Frontal cortex (tissue), 4 donors: ENCODE data around the gene IFI30. TPM values are rescaled to one million over a fixed set of nuclear protein-coding genes. Genes with fewer than 3 reads are reported as not detected.
"Not testable (repeated sequence)": the region's sequence is repeated elsewhere in the genome, so short reads cannot be mapped to it uniquely, and the experiment has no call there.

ENCODE experiments used
- DNase-seq, 2 donors: peaks; one replicate each; pipeline ENCODE4 v3.0.0; 2012; ENCODE audit warnings: low spot score in 2 of 2
- FAIRE-seq: peaks from 2 replicates; lab custom pipeline; 2012; peaks lifted over from hg19 to GRCh38; lab: Jason Lieb, UNC
- total RNA-seq: library from RNA; depleted of rRNA; stranded (reverse); fragments of >200 nt; gene quantifications from one replicate; pipeline ENCODE4 v1.2.3, GENCODE V29; 2014
- donor health status: control.
- donor health status: control.
- donor health status: control.

The IFI30 gene
- total RNA-seq, 1 donor from 2014 or later, result 0.41 TPM

DNA sequence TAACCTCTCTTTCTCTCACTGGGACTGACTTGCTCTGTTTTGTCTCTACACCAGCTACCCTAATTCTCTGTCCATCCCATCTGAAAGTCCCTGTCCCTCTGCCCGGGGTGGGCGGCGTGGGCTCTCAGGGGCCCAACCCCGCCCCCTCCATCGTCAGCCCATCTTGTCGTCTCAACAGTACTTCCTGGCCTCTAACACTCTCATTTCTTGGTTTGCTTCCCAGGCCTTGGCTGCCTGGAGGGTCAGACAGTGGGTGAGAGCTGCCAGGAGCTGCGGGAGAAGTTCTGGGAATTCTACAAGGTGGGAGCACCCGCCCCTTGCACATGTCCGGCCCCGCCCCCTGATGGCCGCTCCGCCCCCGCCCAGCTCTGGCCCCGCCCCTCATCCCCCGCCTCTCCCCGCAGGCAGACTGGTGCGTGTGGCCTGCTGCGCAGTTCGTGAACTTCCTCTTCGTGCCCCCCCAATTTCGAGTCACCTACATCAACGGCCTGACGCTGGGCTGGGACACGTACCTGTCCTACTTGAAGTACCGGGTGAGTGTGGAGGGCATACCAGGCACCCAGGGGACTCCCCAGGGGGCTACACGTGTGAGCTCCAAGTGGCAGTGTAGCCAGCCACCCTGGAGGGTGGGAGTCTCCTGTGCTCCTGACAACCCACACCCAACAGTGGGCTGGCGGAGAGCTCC is 21.1 kb downstream of the IFI30 start:
- DNase-seq (no peak), FAIRE-seq (no peak)

DNA sequence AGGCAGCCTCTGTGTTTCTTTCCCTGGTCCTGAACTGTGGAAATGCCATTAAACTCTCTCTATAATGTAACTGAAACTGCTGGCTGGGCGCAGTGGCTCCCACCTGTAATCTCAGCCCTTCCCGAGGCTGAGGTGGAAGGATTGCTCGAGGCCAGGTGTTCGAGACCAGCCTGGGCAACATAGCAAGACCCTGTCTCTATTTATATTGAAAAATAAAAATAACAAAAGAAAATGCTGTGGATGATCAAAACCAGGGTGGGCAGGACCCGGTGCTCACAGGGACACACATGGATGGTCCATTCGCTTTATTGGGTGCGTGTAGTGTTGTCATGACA is 22.9 kb downstream of the IFI30 start:
- FAIRE-seq (no peak), DNase-seq (no peak)

DNA sequence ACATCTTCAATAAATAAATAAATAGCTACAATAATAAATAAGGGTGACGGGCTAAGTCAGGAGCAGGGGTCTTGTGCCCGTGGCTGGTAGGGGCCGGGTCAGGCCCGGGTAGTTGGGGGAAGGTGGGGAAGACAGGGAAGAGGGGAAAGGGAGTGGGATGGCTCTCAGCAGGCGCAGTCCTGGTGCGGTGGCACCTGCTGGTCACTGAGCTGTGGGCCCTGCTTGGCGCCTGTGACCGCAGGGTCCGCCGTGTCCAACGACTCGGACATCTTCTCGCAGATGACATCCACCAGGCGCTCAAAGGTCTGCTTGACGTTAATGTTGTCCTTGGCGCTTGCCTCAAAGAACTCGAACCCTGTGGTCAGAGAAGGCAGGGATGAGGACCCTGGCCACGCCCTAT is 23.7 kb downstream of the IFI30 start:
- DNase-seq (no peak), FAIRE-seq (no peak)

DNA sequence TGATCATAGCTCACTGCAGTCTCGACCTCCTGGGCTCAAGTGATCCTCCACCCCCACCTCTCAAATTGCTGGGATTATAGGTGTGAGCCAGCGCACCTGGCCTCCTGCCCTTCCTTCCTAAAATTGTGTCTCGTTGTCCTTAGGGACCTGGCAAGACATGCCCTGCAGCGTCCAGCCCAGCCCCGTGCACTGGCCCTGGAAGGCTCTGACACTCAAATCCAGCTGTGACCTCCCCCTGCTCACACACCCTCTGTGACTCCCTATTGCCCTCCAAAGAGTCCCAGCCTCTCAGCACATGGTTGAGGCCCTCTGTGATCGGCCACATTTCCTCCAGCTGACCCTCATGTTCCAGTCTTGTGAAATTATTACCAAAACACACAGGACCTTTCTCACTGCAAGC is 24.3 kb downstream of the IFI30 start:
- DNase-seq, result no peak
- FAIRE-seq, result no peak

DNA sequence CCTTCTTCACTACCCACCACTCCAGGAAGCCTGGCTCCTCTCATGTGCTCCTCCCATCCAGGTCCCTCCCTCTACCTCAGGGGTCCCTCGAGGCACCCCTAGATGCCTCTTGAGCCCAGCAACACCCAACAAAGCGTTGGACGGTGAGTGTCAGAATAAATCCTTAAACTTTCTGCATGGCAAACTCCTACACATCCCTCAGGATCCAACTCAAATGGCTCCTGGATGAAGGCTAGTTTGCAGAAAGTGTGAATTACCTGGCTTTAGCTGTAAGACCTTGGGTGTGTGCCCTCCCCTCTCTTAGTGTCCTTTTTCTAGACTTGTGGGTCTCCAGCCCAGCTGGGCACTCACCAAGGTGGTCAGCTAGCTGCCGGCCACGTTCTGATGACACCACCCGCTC is 24.8 kb downstream of the IFI30 start:
- FAIRE-seq (no peak), DNase-seq (no peak)

DNA sequence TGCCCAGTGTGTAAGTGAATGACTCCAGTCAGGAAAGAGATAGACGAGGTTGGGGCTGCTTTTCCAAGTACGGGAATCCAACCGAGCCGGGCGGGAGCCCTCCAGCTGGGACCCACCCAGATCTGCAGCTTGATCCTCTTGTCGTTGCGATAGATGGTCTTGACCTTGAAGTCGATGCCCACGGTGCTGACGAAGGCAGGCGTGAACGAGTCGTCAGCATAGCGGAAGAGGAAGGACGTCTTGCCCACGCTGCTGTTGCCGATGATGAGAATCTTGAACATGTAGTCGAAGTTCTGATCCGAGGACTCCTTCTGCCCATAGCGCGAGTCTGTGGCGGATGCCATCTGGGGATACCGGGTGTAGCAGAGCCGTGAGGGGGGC is 28.8 kb downstream of the IFI30 start:
- no peak for DNase-seq

DNA sequence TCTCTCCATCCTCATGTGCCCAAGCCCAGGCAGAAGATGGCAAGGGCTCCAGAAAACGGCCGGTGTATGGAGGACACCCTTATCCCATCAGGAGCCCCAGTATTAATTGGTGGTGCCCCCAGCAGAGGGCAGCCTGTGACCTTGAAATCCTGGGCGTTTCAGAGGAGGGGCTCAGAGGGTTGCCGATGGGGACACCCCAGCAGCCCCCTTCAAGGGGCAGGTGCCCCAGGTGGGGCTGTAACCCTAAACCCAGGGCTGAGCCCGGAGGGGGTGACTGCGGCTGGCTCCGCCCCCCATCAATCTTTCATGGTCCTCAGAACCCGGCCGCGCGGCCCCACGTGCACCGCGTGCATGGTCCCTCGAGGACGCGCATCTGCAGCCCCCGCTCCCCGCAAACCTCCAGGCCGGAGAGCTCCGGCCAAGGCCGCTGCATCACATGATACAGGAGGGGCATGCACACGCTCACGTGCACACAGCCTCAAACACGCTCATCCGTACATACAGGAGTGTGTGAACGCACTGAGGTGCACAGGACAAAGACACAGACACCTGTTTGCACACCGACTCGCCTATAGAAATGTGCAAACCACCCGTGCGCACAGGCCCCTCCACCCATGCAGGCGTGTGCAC is 29.3 kb downstream of the IFI30 start:
- DNase-seq (peak in 1 of 2 donors; percentile 40), FAIRE-seq (no peak)

More for the DNA sequence above, 28.8 kb downstream of the IFI30 start:
- no peak for FAIRE-seq

DNA sequence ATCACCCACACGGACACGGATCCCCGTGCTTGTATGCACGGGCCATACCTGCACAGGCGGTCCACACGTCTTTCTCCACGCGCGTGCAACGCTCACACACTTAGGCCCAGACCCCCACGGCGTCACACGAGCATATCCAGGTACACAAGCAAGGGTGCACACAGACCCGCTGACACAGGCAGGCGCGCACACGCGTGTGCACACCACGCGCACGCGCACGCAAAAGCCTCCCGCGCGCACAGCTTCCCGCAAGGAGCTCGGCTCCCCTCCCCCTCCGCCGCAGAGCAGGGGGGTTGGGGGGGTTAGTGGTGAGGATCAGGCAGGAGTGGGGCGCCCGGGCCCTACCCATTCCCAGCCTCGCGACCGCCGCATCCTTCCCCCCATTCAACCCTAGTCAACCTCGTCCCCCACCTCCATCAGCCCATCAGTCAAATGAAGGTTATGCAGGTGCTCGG is 29.8 kb downstream of the IFI30 start:
- FAIRE-seq (no peak), DNase-seq (peak in 1 of 2 donors; percentile 52)

DNA sequence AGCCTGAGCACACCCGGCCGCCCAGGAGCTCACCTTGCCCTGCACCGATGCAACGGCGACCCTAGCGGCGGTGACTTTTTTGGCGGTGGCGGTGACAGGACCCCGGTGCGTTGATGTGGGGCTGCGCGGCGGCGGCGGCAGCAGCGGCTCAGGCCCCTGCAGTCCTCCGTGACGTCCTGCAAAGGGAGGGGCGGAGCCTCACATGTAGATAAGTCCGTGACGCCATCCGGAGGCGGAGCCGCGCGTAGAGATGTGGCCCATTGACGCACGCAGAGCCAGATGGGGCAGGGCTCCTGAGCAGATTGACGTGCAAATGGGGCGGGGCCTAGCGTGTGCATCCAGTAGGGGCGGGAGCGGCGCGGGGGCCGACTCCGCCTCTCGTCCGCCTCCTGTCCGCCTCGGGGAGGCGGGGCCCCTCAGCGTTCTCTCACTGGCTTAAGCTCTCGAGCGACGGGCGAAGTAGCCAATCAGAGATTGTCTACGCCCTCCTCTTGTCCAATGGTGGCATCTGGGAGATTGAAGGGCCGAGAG is 30.3 kb downstream of the IFI30 start, which contains the start of gene RAB3A:
RAB3A (minus strand) TSS at position 180 of the 531 bp plus-strand sequence. CDS start 1,302 bp downstream, outside the sequence.
- FAIRE-seq (peak; percentile 98), DNase-seq (peak; percentile 98)

DNA sequence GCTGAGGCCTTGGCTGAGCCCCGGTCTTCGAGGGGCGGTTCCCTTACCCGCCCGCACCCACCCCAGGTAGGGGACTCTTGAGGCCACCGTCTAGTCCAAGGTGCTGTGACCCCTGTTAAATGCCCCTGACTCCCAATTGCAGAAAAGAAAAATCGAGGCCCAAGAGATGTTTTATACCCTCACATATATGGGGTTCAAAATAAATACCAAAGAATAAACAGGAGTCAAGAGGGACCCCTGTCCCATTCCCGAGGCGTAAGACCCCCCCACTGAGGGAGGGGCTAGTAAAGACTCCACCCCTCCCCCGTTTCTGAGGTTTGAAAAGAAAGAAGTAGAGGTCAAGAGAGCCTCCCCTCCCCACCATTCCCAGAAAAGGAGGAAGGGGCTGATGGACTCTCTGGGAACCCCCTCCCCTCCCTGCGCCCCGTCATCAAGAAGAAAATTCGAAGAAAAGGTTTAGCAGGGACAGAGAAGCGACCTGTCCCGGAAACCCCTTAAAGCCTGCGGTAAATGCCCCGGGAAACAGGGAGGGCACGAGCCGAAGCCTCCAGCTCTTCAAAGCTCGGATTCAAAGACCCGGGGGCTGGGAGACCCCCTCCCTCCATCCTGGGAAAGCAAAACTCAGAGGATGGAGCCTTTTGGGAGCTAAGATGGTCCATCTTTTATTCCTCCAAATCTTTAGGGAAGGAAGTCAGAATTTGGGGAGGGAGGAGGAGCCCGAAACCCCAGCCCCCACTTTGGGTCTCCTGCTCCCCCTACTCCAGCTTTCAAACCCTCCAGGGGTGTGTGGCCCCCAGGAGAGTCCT is 31.0 kb downstream of the IFI30 start:
- DNase-seq (no peak), FAIRE-seq (no peak)

DNA sequence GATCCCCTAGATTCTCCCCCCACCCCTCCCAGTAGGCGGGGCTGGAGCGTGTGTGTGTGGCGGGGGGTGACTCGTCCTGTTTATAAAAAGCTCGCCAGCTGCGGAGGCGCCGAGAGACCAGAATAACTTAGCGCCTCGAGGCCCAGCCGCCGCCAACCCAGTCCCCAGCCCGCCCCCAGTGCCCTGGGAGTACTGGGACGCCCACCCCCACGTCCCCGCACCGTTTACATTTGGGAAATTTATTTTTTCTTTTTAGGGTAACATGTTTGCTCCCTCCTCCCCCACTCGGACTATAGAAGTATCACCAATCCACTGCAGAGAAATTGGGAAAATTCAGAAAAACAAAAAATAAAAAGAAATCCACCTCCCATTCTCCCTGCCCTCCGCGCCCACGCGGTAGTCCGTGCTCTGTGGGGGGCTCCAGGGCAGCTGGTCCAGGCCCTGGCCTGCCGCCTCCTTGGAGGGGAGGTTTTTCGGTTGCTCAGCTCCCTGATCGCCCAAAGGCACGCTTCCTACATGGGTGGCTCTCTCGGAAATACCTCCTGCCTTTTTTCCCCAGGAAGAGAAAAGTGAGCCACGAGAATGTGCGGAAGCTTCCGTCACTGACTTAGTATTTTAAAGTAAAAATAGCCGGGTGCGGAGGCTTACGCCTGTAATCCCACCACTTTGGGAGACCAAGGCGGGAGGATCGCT is 31.7 kb downstream of the IFI30 start:
- DNase-seq (peak; percentile 75 to 76), FAIRE-seq (no peak)

DNA sequence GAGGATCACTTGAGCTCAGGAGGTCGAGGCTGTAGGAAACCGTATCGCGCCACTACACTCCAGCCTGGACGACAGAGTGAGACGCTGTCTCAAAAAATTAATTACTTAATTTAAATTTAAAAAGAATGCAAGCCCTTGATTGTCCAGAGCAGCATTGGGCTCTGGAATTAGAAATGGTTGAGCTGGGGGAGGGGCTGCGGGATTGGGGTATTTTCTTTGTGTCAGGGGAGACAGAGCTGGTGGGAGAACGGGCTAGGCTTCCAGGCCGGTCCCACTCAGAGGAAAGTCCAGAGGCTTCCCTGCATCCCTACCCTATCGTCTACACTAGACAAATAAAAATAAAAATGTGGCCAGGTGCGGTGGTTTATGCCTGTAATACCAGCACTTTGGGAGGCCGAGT is 32.4 kb downstream of the IFI30 start:
- no peak for FAIRE-seq

DNA sequence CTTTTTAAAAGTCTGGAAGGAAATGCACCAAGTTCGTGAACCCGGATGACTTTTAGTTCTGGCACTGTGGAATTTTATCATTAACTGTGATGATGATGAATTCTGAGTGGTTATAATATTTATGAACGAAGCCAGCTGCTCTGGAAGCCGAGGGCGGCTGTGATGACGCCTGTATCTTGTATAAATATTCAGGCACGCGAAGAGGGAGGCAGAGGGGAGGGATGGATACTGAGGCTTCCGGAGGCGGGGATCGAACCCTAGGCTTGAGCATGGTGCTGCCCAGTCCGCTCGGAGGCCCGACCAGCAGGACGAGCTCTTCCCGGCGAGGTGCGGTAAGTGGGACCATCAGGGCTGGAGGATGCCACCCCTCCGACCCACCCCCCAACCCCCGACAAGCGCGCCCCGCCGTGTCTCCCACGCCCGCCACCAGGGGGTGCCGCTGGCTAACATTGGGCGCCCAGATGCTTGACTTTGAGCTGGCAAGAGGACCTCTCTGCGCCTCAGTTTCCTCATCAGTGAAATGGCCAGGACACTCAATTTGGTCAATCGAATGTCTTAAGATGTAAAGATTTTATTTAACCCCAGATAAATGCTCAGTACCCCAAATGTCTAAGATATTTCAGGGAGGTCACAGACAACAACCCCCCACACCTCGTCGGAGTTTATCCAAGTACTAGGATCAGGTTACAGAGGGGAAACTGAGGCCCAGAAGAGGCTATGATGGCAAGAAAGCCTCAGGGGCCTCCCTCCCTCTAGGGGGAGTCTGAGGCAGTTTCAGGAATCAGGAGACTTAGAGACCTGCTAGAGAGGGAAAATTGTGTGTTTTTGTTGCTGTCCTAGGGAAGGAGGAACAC is 34.7 kb downstream of the IFI30 start:
- no peak for FAIRE-seq
- no peak for DNase-seq

More for the DNA sequence above, 32.4 kb downstream of the IFI30 start:
- peak in 1 of 2 donors; percentile 6 for DNase-seq

DNA sequence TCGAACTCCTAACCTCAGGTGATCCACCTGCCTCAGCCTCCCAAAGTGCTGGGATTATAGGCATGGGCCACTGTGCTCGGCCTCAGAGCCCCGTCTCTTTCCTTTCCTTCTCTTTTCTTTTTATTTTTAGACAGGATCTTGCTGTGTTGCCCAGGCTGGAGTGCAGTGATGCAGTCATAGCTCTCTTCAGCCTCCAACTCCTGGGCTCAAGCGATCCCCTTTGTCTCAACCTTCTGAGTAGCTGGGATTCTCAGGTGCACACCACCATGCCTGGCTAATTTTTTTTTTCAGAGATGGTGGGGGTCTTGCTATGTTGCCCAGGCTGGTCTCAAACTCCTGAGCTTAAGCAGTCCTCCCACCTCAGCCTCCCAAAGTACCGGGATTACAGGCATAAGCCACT is 36.3 kb downstream of the IFI30 start:
- DNase-seq, FAIRE-seq: not testable (repeated sequence)

DNA sequence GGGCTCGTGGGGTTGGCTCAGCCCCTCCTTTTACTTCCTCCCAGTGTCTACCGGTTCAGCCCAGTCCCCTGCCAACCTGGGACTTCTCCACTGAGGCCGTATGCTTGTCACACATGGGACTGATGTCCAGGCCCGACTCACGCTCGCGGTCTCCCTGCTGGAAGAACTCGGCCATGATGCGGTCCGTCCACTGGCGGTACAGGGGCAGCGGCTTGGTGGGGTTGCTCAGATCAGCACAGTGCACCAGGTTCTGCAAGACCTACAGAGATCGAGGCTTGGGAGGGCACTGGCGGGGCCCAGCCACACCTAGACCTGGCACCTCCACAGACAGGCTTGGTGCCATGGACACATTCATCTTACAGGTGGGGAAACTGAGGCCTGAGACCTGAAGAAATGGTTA is 38.1 kb downstream of the IFI30 start:
- FAIRE-seq, result no peak
- DNase-seq, result no peak

DNA sequence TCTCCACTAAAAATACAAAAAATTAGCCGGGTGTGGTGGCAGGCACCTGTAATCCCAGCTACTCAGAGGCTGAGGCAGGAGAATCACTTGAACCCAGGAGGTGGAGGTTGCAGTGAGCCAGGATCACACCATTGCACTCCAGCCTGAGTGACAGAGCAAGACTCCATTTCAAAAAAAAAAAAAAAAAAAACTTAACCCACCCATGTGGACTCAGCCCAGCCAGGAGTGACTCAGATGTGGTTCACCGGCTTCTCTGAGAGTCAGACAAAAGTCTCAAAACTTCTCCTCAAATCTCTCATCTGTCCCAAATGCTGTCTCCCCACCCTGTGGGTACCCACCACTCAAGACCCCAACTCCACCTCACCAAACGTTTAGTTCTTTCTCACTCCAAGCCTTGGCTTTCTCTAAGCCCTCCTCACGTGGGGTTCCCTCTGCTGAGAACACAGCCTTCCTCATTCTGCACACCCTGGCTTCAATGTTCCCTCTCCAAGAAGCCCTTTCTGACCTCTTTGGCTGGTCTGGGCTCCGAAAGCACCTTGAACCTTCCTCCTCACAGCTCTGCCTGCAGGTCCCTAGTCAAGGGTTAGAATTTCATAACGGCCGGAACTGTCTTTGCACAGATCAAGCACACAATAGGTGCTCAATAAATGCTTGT is 41.3 kb downstream of the IFI30 start:
- DNase-seq, result no peak
- FAIRE-seq, result no peak

DNA sequence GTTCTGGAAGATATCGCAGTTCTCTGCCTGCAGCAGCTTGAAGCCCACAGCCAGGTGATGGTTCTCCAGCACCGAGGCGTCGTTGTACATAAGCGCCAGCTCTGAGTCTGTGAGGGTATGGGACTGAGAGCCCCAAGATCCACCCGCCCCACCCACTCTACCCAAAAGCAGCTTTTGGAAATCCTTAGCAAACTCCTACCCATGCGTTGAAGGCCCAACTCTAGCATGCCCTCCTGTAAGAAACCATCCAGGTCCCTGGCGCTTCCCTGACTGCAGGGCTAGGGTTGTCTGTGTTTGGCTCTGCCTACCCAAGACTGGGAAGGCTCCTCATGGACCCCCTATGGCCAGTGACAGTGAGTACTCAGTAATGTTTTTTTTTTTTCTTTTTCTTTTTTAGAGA is 43.2 kb downstream of the IFI30 start:
- no peak for FAIRE-seq
- no peak for DNase-seq

DNA sequence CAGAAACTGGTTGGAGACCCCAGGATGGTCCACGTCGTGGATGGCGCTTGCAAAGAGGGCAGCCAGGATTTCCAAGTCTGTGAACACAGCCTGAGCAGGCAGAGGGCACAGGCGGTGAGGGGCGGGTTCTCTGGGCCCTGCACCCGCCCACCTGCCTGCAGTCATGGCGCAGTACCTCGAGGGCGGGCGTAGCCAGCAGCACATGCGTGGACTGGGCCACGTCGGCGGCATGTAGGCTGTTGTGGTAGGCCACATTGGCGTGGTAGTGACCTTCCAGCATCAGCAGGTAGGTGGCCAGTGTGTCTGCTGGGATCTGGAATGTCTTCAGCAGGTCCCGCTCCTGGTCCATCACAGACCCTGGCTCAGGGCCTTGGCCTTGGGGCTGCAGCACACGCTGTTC is 44.5 kb downstream of the IFI30 start:
- FAIRE-seq, result no peak

DNA sequence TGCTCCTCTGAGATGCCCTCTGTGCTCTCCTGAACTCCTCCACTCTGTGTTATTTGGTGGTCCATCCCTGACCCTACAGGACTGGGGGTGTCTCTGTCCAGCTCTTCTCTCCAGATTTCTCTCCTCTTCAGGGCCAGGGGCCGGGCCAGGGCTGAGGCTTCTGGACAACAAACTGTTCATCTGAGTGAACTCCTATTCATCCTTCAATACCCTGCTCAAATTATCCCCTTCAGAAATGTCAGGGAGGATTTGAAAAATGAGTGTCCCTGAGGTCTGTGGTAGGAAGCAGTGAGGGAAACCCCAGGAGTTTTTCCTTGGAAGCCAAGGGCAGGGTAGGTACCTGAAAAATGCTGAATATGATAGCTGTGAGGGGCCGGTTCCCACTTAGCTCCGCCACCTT is 45.0 kb downstream of the IFI30 start:
- DNase-seq (no peak), FAIRE-seq (no peak)

More for the DNA sequence above, 44.5 kb downstream of the IFI30 start:
- DNase-seq, result no peak
